GM18507 (cell line): Measurements from ENCODE around the gene MALRD1.

Source experiments
- DNase-seq: peaks from one replicate; pipeline ENCODE4 v3.0.0; 2011; ENCODE audit warnings: low read depth; ENCODE audit not compliant: insufficient read length; ENCODE audit errors: extremely low spot score
- FAIRE-seq: peaks from 2 replicates; lab custom pipeline; 2011; peaks lifted over from hg19 to GRCh38; lab: Jason Lieb, UNC

MALRD1 gene

DNA sequence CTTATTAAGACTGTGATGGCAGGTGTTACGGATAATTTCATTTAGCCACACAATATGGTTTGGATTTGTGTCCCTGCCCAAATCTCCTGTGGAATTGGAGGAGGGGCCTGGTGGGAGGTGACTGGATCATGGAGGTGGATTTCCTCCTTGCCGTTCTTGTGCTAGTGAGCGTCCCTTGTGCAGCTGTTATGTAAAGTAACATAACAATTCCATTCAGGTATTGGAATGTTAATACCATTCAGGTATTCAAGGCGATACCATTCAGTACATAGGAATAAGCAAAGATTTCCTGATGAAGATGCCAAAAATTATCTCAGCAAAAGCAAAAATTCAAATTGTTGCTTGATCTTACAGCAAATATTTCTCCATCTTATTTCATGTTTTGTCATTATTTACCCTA, 735.1 kb downstream of the MALRD1 start:
- DNase-seq (no peak), FAIRE-seq (no peak)
